T-cell (primary cell): ENCODE measurements around the gene F11. TPM values are rescaled to one million over a fixed set of nuclear protein-coding genes. Genes with fewer than 3 reads are reported as not detected.

ENCODE experiments used
- ATAC-seq, 4 experiments: fragments of 200-7000 bp in 3 of 4; fragments of 150-1000 bp in 1 of 4; cut with Tn5 transposase; replicated peaks in 1 of 4; 1 replicate in 3 of 4; 2 replicates in 1 of 4; pipeline ENCODE4 v1.10.0; 2021; ENCODE audit warnings: moderate library complexity in 3 of 4, mild to moderate bottlenecking in 2 of 4, moderate number of reproducible peaks in 1 of 4
- CTCF ChIA-PET, 2 donors: fragments of 300-600 bp; sonication (Branson Sonifier 250); formaldehyde crosslinking; loops; one replicate each; lab custom pipeline; 2022; ENCODE audit warnings: antibody characterized with exemption in 2 of 2; lab: Charles Lee
- POLR2A ChIA-PET, 2 donors: fragments of 300-600 bp; sonication (Branson Sonifier 250); formaldehyde crosslinking; loops; one replicate each; lab custom pipeline; 2022; ENCODE audit warnings: antibody characterized with exemption in 2 of 2; lab: Charles Lee
- DNase-seq, 35 experiments: peaks; one replicate each; pipeline versions ENCODE4 v3.0.0 to v3.0.0-alpha.2; 2013 to 2023
- H3K27ac ChIP-seq: one replicate; pipeline ENCODE4 v1.5.1; 2013; ENCODE audit warnings: low read length
- H3K27me3 ChIP-seq, 2 experiments: replicated peaks in 1 of 2; 1 replicate in 1 of 2; 2 replicates in 1 of 2; pipeline versions ENCODE4 v1.6.1 to v1.7.0; 2013; ENCODE audit warnings: low read length in 1 of 2, mixed read lengths in 1 of 2; ENCODE audit not compliant: control insufficient read depth in 2 of 2, insufficient read depth in 2 of 2; ENCODE audit errors: extremely low read depth in 1 of 2
- H3K36me3 ChIP-seq, 2 donors: 1 replicate in 1 of 2; 2 replicates in 1 of 2; pipeline versions ENCODE4 v1.6.1 to v1.7.0; 2013; ENCODE audit warnings: low read length in 1 of 2; ENCODE audit not compliant: control insufficient read depth in 2 of 2, insufficient read depth in 1 of 2; ENCODE audit errors: extremely low read depth in 1 of 2
- H3K4me1 ChIP-seq, 2 experiments: 1 replicate in 1 of 2; 2 replicates in 1 of 2; pipeline versions ENCODE4 v1.6.1 to v1.7.0; 2013; ENCODE audit warnings: low read length in 2 of 2, mixed read lengths in 1 of 2; ENCODE audit not compliant: insufficient read depth in 2 of 2, control insufficient read depth in 1 of 2; ENCODE audit errors: extremely low read depth in 1 of 2
- H3K4me3 ChIP-seq, 2 donors: 1 replicate in 1 of 2; 2 replicates in 1 of 2; pipeline versions ENCODE4 v1.5.1 to v1.7.0; 2013; ENCODE audit warnings: mild to moderate bottlenecking in 2 of 2, low read length in 1 of 2, moderate library complexity in 1 of 2; ENCODE audit not compliant: control insufficient read depth in 1 of 2; ENCODE audit errors: extremely low read depth in 1 of 2
- H3K9me3 ChIP-seq: 2 replicates; pipeline ENCODE4 v1.7.0; 2013
- H3K27ac Mint-ChIP-seq, 2 donors: one replicate each; pipeline ENCODE4 v1.8.0; 2020 to 2021; ENCODE audit warnings: mild to moderate bottlenecking in 2 of 2, mixed read lengths in 2 of 2
- H3K27me3 Mint-ChIP-seq, 2 donors: one replicate each; pipeline ENCODE4 v1.8.0; 2021 to 2022; ENCODE audit warnings: mixed read lengths in 2 of 2
- H3K36me3 Mint-ChIP-seq: one replicate; pipeline ENCODE4 v1.8.0; 2021; ENCODE audit warnings: mixed read lengths
- H3K4me1 Mint-ChIP-seq, 3 donors: one replicate each; pipeline ENCODE4 v1.8.0; 2020 to 2022; ENCODE audit warnings: mixed read lengths in 3 of 3, mild to moderate bottlenecking in 1 of 3
- H3K4me3 Mint-ChIP-seq, 3 donors: one replicate each; pipeline ENCODE4 v1.8.0; 2020 to 2022; ENCODE audit warnings: mild to moderate bottlenecking in 3 of 3, mixed read lengths in 3 of 3, moderate library complexity in 3 of 3
- H3K9me3 Mint-ChIP-seq, 3 donors: one replicate each; pipeline ENCODE4 v1.8.0; 2020 to 2022; ENCODE audit warnings: mixed read lengths in 3 of 3
- WGBS: methylation state at CpG from one replicate; pipeline ENCODE4 v1.1.5; 2013; ENCODE audit warnings: missing lambda C conversion rate; ENCODE audit not compliant: insufficient coverage; 5-methylcytosine and 5-hydroxymethylcytosine counted together
- total RNA-seq, 35 experiments: library from RNA in 6 of 35; stranded (reverse) in 6 of 35; fragments of 120-200 nt in 1 of 35; gene quantifications; one replicate each; pipeline versions ENCODE4 v1.2.1 to v1.2.4 and lab custom pipeline; 2013 to 2026

Gene F11
- total RNA-seq, 5 donors from 2014 or later (not counting 1 experiment from before 2014, with no cell fraction given): 0.38 TPM; not detected in 4

DNA sequence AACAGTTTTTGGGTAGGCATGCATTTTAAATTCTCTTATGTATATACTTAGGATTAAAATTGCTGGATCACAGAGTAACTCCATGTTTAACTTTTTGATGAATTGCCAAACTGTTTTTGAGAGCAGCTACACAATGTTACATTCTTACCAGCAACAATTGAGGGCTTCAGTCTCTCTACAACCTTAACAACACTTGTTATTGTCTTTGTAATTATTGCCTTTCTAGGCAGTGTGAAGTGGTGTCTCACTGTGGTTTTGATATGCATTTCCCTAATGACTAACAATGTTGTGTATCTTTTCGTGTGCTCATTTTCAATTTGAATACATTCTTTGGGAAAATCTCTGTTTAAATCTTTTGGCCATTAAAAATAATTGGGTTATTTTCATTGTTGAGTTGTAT lies 17.3 kb upstream of the F11 start:
- ChIA-PET CTCF (no interaction called here), POLR2A (no interaction called here)
- Mint-ChIP-seq H3K36me3 (peaks cover 36% of the 10 kb centered on the region), H3K27me3 (no peaks in the 10 kb centered on the region), H3K27ac (no peak overlapping the region), H3K9me3 (peaks cover 2 to 11% (median 9%) of the 10 kb centered on the region in 3 donors), H3K4me1 (no peaks in the 10 kb centered on the region), H3K4me3 (no peak overlapping the region)
- DNase-seq (no peak), ATAC-seq (no peak)
- WGBS: no CpG with 5 or more reads among the region's 1 CpG
- H3K4me3 ChIP-seq: no peak overlapping the region
- H3K27me3 ChIP-seq: no peaks in the 10 kb centered on the region
- H3K4me1 ChIP-seq: no peaks in the 10 kb centered on the region
- H3K36me3 ChIP-seq: no peaks in the 10 kb centered on the region
- H3K27ac ChIP-seq: no peak overlapping the region
- H3K9me3 ChIP-seq: no peaks in the 10 kb centered on the region

DNA sequence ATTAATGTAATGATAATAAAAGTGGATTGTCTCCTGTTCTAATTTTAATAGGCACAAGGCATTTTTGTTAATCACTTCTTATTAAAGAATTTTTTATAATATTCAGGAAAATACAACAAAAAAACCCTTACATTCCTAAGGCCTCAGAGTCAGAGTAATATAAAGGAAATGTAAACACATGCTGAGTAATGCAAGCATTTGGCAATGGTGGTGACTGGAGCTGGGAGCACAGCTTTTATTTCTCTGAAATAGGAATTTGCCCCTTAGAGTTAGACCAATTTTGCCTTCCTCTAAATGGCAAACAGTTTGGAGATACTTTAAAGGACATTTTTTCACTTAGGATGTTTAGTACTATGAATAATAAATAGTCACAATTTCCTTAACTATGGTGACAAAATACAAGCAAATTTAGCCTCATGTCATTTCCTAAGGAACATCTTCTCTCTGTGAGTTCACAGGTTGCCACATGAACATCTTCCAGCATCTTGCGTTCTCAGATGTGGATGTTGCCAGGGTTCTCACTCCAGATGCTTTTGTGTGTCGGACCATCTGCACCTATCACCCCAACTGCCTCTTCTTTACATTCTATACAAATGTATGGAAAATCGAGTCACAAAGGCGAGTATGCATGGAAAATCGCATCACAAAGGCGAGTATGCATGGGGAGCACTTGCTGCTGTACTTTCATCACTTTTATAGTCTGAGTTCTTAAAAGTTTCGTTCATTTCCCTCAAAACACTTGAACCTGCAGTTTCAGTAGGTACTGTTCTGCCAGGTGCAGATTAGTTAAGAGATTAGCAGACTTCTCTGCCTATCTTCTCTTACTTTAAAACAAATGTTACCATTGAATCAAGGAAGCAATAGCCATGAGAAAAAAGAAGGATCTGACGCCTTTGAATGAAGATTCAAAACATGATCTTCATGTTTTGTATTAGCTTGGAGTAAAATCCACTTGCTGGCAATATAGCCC lies 15.9 kb upstream of the F11 start:
- H3K36me3 ChIP-seq: no peaks in the 10 kb centered on the region
- ChIA-PET CTCF (no interaction called here), POLR2A (no interaction called here)
- H3K9me3 ChIP-seq: no peaks in the 10 kb centered on the region
- Mint-ChIP-seq H3K4me1 (no peaks in the 10 kb centered on the region), H3K4me3 (no peak overlapping the region), H3K9me3 (peaks cover 2 to 11% (median 9%) of the 10 kb centered on the region in 3 donors), H3K27ac (no peak overlapping the region), H3K27me3 (no peaks in the 10 kb centered on the region), H3K36me3 (peaks cover 45% of the 10 kb centered on the region)
- DNase-seq (no peak), ATAC-seq (no peak)
- no peak overlapping the region for H3K27ac ChIP-seq
- no peaks in the 10 kb centered on the region for H3K27me3 ChIP-seq
- no peak overlapping the region for H3K4me3 ChIP-seq
- 71% methylated on average over 6 of the region's 8 CpGs for WGBS
- H3K4me1 ChIP-seq: no peaks in the 10 kb centered on the region

DNA sequence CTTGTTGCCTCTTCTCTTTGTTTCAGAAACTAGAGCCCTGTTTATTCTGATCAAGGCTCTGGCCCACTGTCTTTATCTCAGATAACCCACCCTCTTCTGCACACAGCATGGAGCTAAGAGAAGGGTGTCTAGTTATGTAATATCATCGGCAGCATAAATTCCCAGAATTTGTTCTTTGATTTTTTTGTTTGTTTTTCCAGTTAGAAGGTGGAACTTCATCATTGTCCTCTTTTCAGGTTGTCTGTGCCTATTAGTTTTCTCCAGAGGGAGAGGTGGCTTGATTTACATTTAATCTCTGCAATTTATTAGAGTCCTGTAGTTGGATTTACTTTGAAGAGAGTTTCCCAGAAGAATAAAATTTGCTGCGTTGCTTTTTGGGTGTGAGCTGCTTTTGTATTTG lies 15.2 kb upstream of the F11 start:
- Mint-ChIP-seq H3K36me3 (peaks cover 41% of the 10 kb centered on the region), H3K4me3 (no peak overlapping the region), H3K27ac (no peak overlapping the region), H3K9me3 (peaks cover 0 to 11% (median 6%) of the 10 kb centered on the region in 3 donors), H3K4me1 (no peaks in the 10 kb centered on the region), H3K27me3 (no peaks in the 10 kb centered on the region)
- no peak overlapping the region for H3K27ac ChIP-seq
- no peaks in the 10 kb centered on the region for H3K36me3 ChIP-seq
- CTCF ChIA-PET: no interaction called here
- POLR2A ChIA-PET: no interaction called here
- H3K27me3 ChIP-seq: no peaks in the 10 kb centered on the region
- no CpG with 5 or more reads among the region's 2 CpGs for WGBS
- no peaks in the 10 kb centered on the region for H3K9me3 ChIP-seq
- no peak overlapping the region for H3K4me3 ChIP-seq
- DNase-seq (no peak), ATAC-seq (no peak)
- no peaks in the 10 kb centered on the region for H3K4me1 ChIP-seq

DNA sequence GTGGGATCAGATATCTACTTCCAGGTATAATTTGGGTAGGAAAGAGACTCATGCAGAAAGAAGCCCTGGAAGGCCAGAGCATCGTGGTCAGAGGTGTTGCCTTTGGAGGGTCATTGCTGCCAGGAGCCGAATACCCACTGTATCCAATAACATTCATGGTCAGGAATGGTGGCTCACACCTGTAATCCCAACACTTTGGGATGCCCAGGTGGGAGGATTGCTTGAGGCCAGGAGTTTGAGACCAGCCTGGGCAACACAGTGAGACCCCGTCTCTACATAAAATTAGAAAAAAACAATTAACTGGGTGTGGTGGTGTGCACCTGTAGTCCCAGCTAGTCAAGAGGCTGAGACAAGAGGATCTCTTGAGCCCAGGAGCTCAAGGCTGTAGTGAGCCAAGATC lies 10.9 kb upstream of the F11 start:
- Histone ChIP-seq H3K36me3 (no peaks in the 10 kb centered on the region), H3K27me3 (no peaks in the 10 kb centered on the region), H3K9me3 (no peaks in the 10 kb centered on the region), H3K4me1 (no peaks in the 10 kb centered on the region), H3K27ac (no peak overlapping the region), H3K4me3 (no peak overlapping the region)
- CTCF ChIA-PET: no interaction called here
- WGBS: 80% methylated on average over 1 of the region's 3 CpGs
- ATAC-seq (no peak), DNase-seq (no peak)
- Mint-ChIP-seq H3K4me1 (no peaks in the 10 kb centered on the region), H3K27me3 (no peaks in the 10 kb centered on the region), H3K27ac (no peak overlapping the region), H3K36me3 (peaks cover 45% of the 10 kb centered on the region), H3K9me3 (no peaks in the 10 kb centered on the region), H3K4me3 (no peak overlapping the region)
- POLR2A ChIA-PET: no interaction called here

DNA sequence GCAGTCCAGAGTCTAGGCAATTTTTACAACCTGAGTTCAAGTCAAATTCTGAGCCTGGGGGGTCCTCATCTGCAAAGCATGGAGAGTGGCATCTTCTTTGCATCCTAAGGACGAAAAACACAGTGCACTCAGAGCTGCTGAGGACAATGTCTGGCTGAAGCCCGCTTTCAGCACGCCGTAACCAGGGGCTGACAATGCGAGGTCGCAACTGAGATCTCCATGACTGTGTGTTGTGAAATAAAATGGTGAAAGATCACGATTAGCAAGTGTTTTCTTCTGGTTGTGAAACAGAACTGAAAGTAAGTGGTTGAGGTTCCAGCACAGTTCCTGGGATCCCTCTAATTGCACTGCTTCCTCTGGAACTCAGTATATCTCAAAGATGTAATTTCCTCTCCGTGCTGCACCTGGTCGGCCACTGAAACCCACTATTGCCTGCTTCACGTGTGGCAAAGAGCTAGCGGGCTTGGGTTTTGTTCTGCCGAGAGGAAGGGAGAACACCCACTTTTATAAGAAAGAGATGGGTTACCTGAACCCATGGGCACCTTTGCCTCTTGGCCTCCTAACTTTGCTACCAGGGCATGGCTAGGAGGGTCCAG lies 7.7 kb upstream of the F11 start:
- 89% methylated on average over 9 of the region's 12 CpGs for WGBS
- no peaks in the 10 kb centered on the region for H3K36me3 ChIP-seq
- Mint-ChIP-seq H3K9me3 (no peaks in the 10 kb centered on the region), H3K36me3 (peaks cover 30% of the 10 kb centered on the region), H3K4me1 (no peaks in the 10 kb centered on the region), H3K4me3 (no peak overlapping the region), H3K27ac (no peak overlapping the region), H3K27me3 (peaks cover 0 to 4% of the 10 kb centered on the region in 2 donors)
- H3K27ac ChIP-seq: no peak overlapping the region
- no peaks in the 10 kb centered on the region for H3K9me3 ChIP-seq
- no peak for ATAC-seq
- peaks cover 0 to 3% of the 10 kb centered on the region in 2 experiments for H3K27me3 ChIP-seq
- no peak for DNase-seq
- CTCF ChIA-PET: no interaction called here
- POLR2A ChIA-PET: no interaction called here
- no peak overlapping the region for H3K4me3 ChIP-seq
- H3K4me1 ChIP-seq: no peaks in the 10 kb centered on the region

DNA sequence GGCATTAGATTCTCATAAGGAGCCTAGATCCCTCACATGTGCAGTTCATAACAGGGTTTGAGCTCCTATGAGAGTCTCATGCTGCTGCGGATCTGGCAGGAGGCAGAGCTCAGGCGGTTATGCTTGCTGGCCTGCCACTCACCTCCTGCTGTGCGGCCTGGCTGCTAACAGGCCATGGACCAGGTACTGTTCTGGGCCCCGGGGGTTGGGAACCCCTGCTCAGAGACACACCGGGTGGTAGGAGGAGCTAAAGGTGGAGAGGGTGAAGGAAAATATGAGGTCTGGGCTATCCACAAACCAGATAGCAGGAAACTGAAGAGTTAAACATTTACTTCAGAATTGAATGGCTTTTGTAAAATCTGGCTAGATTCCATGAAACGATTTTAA lies 5.9 kb upstream of the F11 start:
- H3K9me3 Mint-ChIP-seq: no peaks in the 10 kb centered on the region
- DNase-seq (no peak), ATAC-seq (no peak)
- H3K4me1 ChIP-seq: no peaks in the 10 kb centered on the region
- ChIA-PET POLR2A (no interaction called here), CTCF (no interaction called here)
- no peaks in the 10 kb centered on the region for H3K9me3 ChIP-seq
- 97% methylated on average over 6 of the region's 6 CpGs for WGBS
- H3K27ac ChIP-seq: no peak overlapping the region
- no peak overlapping the region for H3K4me3 ChIP-seq
- H3K36me3 Mint-ChIP-seq: peaks cover 21% of the 10 kb centered on the region
- H3K4me1 Mint-ChIP-seq: no peaks in the 10 kb centered on the region
- no peak overlapping the region for H3K27ac Mint-ChIP-seq
- H3K27me3 ChIP-seq: peaks cover 0 to 6% of the 10 kb centered on the region in 2 experiments
- H3K4me3 Mint-ChIP-seq: no peak overlapping the region
- H3K27me3 Mint-ChIP-seq: peaks cover 4 to 9% of the 10 kb centered on the region in 2 donors
- H3K36me3 ChIP-seq: no peaks in the 10 kb centered on the region
